H9 (cell line): ENCODE measurements around the gene BMERB1. TPM values are rescaled to one million over a fixed set of nuclear protein-coding genes. Genes with fewer than 3 reads are reported as not detected.

Source experiments
- DNase-seq: peaks from one replicate; pipeline ENCODE4 v3.0.0-alpha.2; 2017
- H2AFZ ChIP-seq: one replicate; pipeline ENCODE4 v1.6.1; 2013; ENCODE audit warnings: mild to moderate bottlenecking, low read length, control low read depth, moderate library complexity
- H2AK5ac ChIP-seq: 2 replicates; pipeline ENCODE4 v1.6.1; 2013; ENCODE audit warnings: low read length, control low read depth, mixed read lengths; ENCODE audit not compliant: insufficient read length
- H2BK120ac ChIP-seq: one replicate; pipeline ENCODE4 v1.6.1; 2013; ENCODE audit warnings: low read depth, mild to moderate bottlenecking, low read length, control low read depth, inconsistent platforms; ENCODE audit not compliant: poor library complexity, severe bottlenecking
- H2BK12ac ChIP-seq: 2 replicates; pipeline ENCODE4 v1.6.1; 2013; ENCODE audit warnings: low read length, control low read depth, mixed read lengths, low read depth; ENCODE audit not compliant: insufficient read length
- H2BK15ac ChIP-seq: 2 replicates; pipeline ENCODE4 v1.6.1; 2013; ENCODE audit warnings: low read depth, low read length, control low read depth
- H2BK20ac ChIP-seq: one replicate; pipeline ENCODE4 v1.6.1; 2013; ENCODE audit warnings: low read depth, mild to moderate bottlenecking, low read length, control low read depth, inconsistent platforms; ENCODE audit not compliant: poor library complexity, severe bottlenecking
- H2BK5ac ChIP-seq: 2 replicates; pipeline ENCODE4 v1.6.1; 2013; ENCODE audit warnings: low read length, control low read depth, mixed read lengths; ENCODE audit not compliant: insufficient read length
- H3K14ac ChIP-seq: 2 replicates; pipeline ENCODE4 v1.6.1; 2013; ENCODE audit warnings: low read length, control low read depth; ENCODE audit not compliant: insufficient read depth
- H3K18ac ChIP-seq: 2 replicates; pipeline ENCODE4 v1.6.1; 2013; ENCODE audit warnings: low read depth, mild to moderate bottlenecking, mixed read lengths, low read length, control low read depth; ENCODE audit not compliant: insufficient read length
- H3K23ac ChIP-seq: 2 replicates; pipeline ENCODE4 v1.6.1; 2013; ENCODE audit warnings: low read length, control low read depth, mixed read lengths, low read depth; ENCODE audit not compliant: insufficient read length
- H3K23me2 ChIP-seq: 2 replicates; pipeline ENCODE4 v1.6.1; 2013; ENCODE audit warnings: low read depth, mild to moderate bottlenecking, mixed read lengths, low read length, control low read depth; ENCODE audit not compliant: insufficient read length, poor library complexity, severe bottlenecking
- H3K27ac ChIP-seq: 2 replicates; pipeline ENCODE4 v1.5.1; 2013; ENCODE audit warnings: low read length, control low read depth, mixed read lengths, low read depth; ENCODE audit not compliant: insufficient read length
- H3K27me3 ChIP-seq: 2 replicates; pipeline ENCODE4 v1.6.1; 2013; ENCODE audit warnings: low read length, control low read depth, inconsistent platforms; ENCODE audit not compliant: insufficient read depth
- H3K4ac ChIP-seq: 2 replicates; pipeline ENCODE4 v1.6.1; 2013; ENCODE audit warnings: low read depth, mild to moderate bottlenecking, control low read depth, inconsistent platforms, low read length, moderate library complexity
- H3K4me1 ChIP-seq: 2 replicates; pipeline ENCODE4 v1.6.1; 2013; ENCODE audit warnings: low read length, control low read depth, inconsistent platforms; ENCODE audit not compliant: insufficient read depth
- H3K4me2 ChIP-seq: 2 replicates; pipeline ENCODE4 v1.6.1; 2013; ENCODE audit warnings: low read length, control low read depth, mixed read lengths; ENCODE audit not compliant: insufficient read length, insufficient read depth
- H3K56ac ChIP-seq: 2 replicates; pipeline ENCODE4 v1.6.1; 2013; ENCODE audit warnings: low read depth, mild to moderate bottlenecking, mixed read lengths, low read length, control low read depth; ENCODE audit not compliant: insufficient read length
- H3K79me1 ChIP-seq: 2 replicates; pipeline ENCODE4 v1.6.1; 2013; ENCODE audit warnings: low read depth, mild to moderate bottlenecking, moderate library complexity, low read length, control low read depth, inconsistent platforms; ENCODE audit not compliant: insufficient read depth, poor library complexity, severe bottlenecking
- H3K79me2 ChIP-seq: 2 replicates; pipeline ENCODE4 v1.6.1; 2013; ENCODE audit warnings: low read length, control low read depth, inconsistent platforms; ENCODE audit not compliant: insufficient read depth
- H3K9ac ChIP-seq: 2 replicates; pipeline ENCODE4 v1.6.1; 2013; ENCODE audit warnings: low read length, control low read depth, mixed read lengths; ENCODE audit not compliant: insufficient read length; ENCODE audit errors: extremely low read depth
- H3K9me3 ChIP-seq: one replicate; pipeline ENCODE4 v1.6.1; 2013; ENCODE audit warnings: low read depth, low read length, inconsistent platforms; ENCODE audit not compliant: control insufficient read depth
- H3T11ph ChIP-seq: one replicate; pipeline ENCODE4 v1.6.1; 2013; ENCODE audit warnings: mild to moderate bottlenecking, low read length, control low read depth, inconsistent platforms
- H4K20me1 ChIP-seq: one replicate; pipeline ENCODE4 v1.6.1; 2013; ENCODE audit not compliant: control insufficient read depth, insufficient read length, insufficient read depth
- H4K5ac ChIP-seq: 2 replicates; pipeline ENCODE4 v1.6.1; 2013; ENCODE audit warnings: low read depth, mild to moderate bottlenecking, mixed read lengths, low read length, control low read depth; ENCODE audit not compliant: insufficient read length
- H4K8ac ChIP-seq: replicated peaks from 2 replicates; pipeline ENCODE4 v1.6.1; 2013; ENCODE audit warnings: low read length, control low read depth, mixed read lengths, low read depth; ENCODE audit not compliant: insufficient read length
- H4K91ac ChIP-seq: 2 replicates; pipeline ENCODE4 v1.6.1; 2013; ENCODE audit warnings: low read depth, mild to moderate bottlenecking, moderate library complexity, mixed read lengths, low read length, control low read depth; ENCODE audit not compliant: insufficient read length
- H3K27ac Mint-ChIP-seq, 3 experiments: 2 replicates in 2 of 3; 3 replicates in 1 of 3; pipeline ENCODE4 v1.8.0; 2020 to 2021; ENCODE audit warnings: mixed read lengths in 3 of 3, mild to moderate bottlenecking in 1 of 3, moderate library complexity in 1 of 3
- H3K27me3 Mint-ChIP-seq: 2 replicates; pipeline ENCODE4 v1.8.0; 2021; ENCODE audit warnings: low read depth, mild to moderate bottlenecking, moderate library complexity, mixed read lengths
- H3K36me3 Mint-ChIP-seq, 3 experiments: 2 replicates in 2 of 3; 3 replicates in 1 of 3; pipeline ENCODE4 v1.8.0; 2020 to 2021; ENCODE audit warnings: low read depth in 3 of 3, mixed read lengths in 3 of 3; ENCODE audit not compliant: insufficient read depth in 1 of 3
- H3K4me1 Mint-ChIP-seq, 2 experiments: 2 replicates each; pipeline ENCODE4 v1.8.0; 2020; ENCODE audit warnings: mixed read lengths in 2 of 2
- H3K4me3 Mint-ChIP-seq, 2 experiments: 2 replicates in 1 of 2; 3 replicates in 1 of 2; pipeline ENCODE4 v1.8.0; 2020 to 2021; ENCODE audit warnings: mild to moderate bottlenecking in 2 of 2, mixed read lengths in 2 of 2, moderate library complexity in 1 of 2
- H3K9me3 Mint-ChIP-seq, 2 experiments: 2 replicates in 1 of 2; 3 replicates in 1 of 2; pipeline ENCODE4 v1.8.0; 2020; ENCODE audit warnings: mild to moderate bottlenecking in 2 of 2, mixed read lengths in 2 of 2, moderate library complexity in 1 of 2
- CTCF ChIP-seq: fragments of 200-600 bp; sonication (generic); conservative IDR thresholded peaks from 3 replicates; pipeline ENCODE4 v1.8.0; 2021; ENCODE audit warnings: antibody characterized with exemption, mild to moderate bottlenecking
- WGBS: extraction: QIAGEN DNeasy Blood & Tissue Kit; methylation state at CpG from one replicate; pipeline ENCODE4 v1.1.7; 2013; ENCODE audit warnings: missing lambda C conversion rate, low lambda C conversion rate, mixed read lengths; ENCODE audit not compliant: insufficient read length; ENCODE audit errors: extremely low coverage; 5-methylcytosine and 5-hydroxymethylcytosine counted together
- total RNA-seq: library from RNA; stranded (reverse); gene quantifications from 2 replicates; pipeline ENCODE4 v1.2.1, GENCODE V29; 2021

BMERB1 gene
- total RNA-seq, 1 experiment from 2014 or later, result 19.5 TPM

- Mint-ChIP-seq H3K4me3 (no peak overlapping the region), H3K27me3 (no peaks in the 10 kb centered on the region), H3K27ac (no peak overlapping the region), H3K9me3 (peaks cover 0 to 3% of the 10 kb centered on the region in 2 experiments; a peak in 2 of 5 replicates), H3K36me3 (peaks cover 0 to 5% (median 3%) of the 10 kb centered on the region in 3 experiments; a peak in 3 of 7 replicates), H3K4me1 (peaks cover 21 to 26% of the 10 kb centered on the region in 2 experiments)
- Histone ChIP-seq H3K79me1 (no peaks in the 10 kb centered on the region), H3K4ac (no peak overlapping the region), H3K79me2 (no peaks in the 10 kb centered on the region), H2BK12ac (no peak overlapping the region), H3K23ac (no peak overlapping the region), H3K9ac (no peak overlapping the region), H3K14ac (no peak overlapping the region), H2AFZ (no peak overlapping the region), H4K5ac (no peak overlapping the region), H2BK20ac (no peak overlapping the region), H3K4me1 (no peaks in the 10 kb centered on the region), H3K27me3 (no peaks in the 10 kb centered on the region), H3K4me2 (no peak overlapping the region), H3K18ac (no peak overlapping the region), H3K9me3 (no peaks in the 10 kb centered on the region), H4K91ac (no peak overlapping the region), H2BK5ac (no peak overlapping the region), H4K20me1 (no peaks in the 10 kb centered on the region), H3T11ph (no peak overlapping the region), H3K27ac (no peak overlapping the region), H3K56ac (no peak overlapping the region), H2BK15ac (no peak overlapping the region), H4K8ac (no peak overlapping the region), H2BK120ac (no peak overlapping the region), H3K23me2 (no peaks in the 10 kb centered on the region), H2AK5ac (no peak overlapping the region)
- no CpG with 5 or more reads among the region's 2 CpGs for WGBS
- no peak for DNase-seq
- TF ChIP-seq CTCF, result no peak
These were observed 61.5 kb downstream of the BMERB1 start for GRCh38 chr16:15495898-15496297.
